T-helper 1 cell treated with Interleukin-12 subunit alpha and Interleukin-12 subunit beta and Interleukin-4 antibody, amounts not matched to agents 30 ng/mL and 1 ng/mL, for 36 hours (primary cell): ENCODE data around the gene TMEM169. TPM values are rescaled to one million over a fixed set of nuclear protein-coding genes. Genes with fewer than 3 reads are reported as not detected.

Experiments
- total RNA-seq: library from RNA; stranded (reverse); gene quantifications from 2 replicates; pipeline ENCODE4 v1.2.3, GENCODE V29; 2022

TMEM169 gene
- total RNA-seq, 1 donor from 2014 or later: 2.1 TPM

Other genes starting within 250 kb of the TMEM169 start
- 7.9 and 8.7 TPM in 2 replicates for gene MREG, start 68.4 kb upstream of the TMEM169 start, total RNA-seq
- gene PECR, start 110 bp upstream of the TMEM169 start, total RNA-seq: 25.5 and 27.6 TPM in 2 replicates
- gene XRCC5, start 27.4 kb downstream of the TMEM169 start, total RNA-seq: 343 and 362 TPM in 2 replicates